Measurements from ENCODE around the gene RSL24D1. TPM values are rescaled to one million over a fixed set of nuclear protein-coding genes. Genes with fewer than 3 reads are reported as not detected.

The RSL24D1 gene
- total RNA-seq, 2 donors from 2014 or later = 13.5 to 46.7 TPM

GRCh38 chr15:55230051-55230670 lies 33.4 kb upstream of the RSL24D1 start:
- Histone ChIP-seq H3K4me3 (no peak overlapping the region), H3K4me1 (peaks cover 15% of the 10 kb centered on the region), H3K36me3 (replicated peaks in 1 of 2; ENCODE audit: insufficient read depth in 1 of 2, low read depth in 2 of 2) (peaks cover 0 to 3% of the 10 kb centered on the region in 2 donors), H3K9me3 (no peaks in the 10 kb centered on the region), H3K27me3 (no peaks in the 10 kb centered on the region), H3K27ac (no peak overlapping the region)
- DNase-seq = no peak
- ATAC-seq = no peak
- TF ChIP-seq POLR2A (IDR thresholded peaks at IDR 0.05) (no peak), CTCF (IDR thresholded peaks at IDR 0.05) (no peak)
- intact Hi-C loops (cut with DNase I) = no loop called here
- WGBS, 2 donors = 53 to 56% methylated on average over 3 of the region's 3 CpGs

GRCh38 chr15:55226127-55226526 lies 29.4 kb upstream of the RSL24D1 start:
- Histone ChIP-seq H3K36me3 (replicated peaks in 1 of 2; ENCODE audit: insufficient read depth in 1 of 2, low read depth in 2 of 2) (peaks cover 0 to 3% of the 10 kb centered on the region in 2 donors), H3K9me3 (no peaks in the 10 kb centered on the region), H3K4me3 (no peak overlapping the region), H3K27ac (no peak overlapping the region), H3K27me3 (no peaks in the 10 kb centered on the region), H3K4me1 (peaks cover 5% of the 10 kb centered on the region)
- DNase-seq = no peak
- intact Hi-C loops (cut with DNase I) = no loop called here
- TF ChIP-seq POLR2A (IDR thresholded peaks at IDR 0.05) = no peak
- no peak for TF ChIP-seq CTCF (IDR thresholded peaks at IDR 0.05)
- WGBS, 2 donors = 92 to 94% methylated on average over 2 of the region's 2 CpGs
- no peak for ATAC-seq

GRCh38 chr15:55224892-55225291 lies 28.2 kb upstream of the RSL24D1 start:
- no peaks in the 10 kb centered on the region for H3K9me3 ChIP-seq
- intact Hi-C loops (cut with DNase I) = no loop called here
- no peak overlapping the region for H3K27ac ChIP-seq
- peaks cover 8% of the 10 kb centered on the region for H3K4me1 ChIP-seq
- DNase-seq (no peak), ATAC-seq (no peak)
- peaks cover 0 to 1% of the 10 kb centered on the region in 2 donors for H3K36me3 ChIP-seq (replicated peaks in 1 of 2; ENCODE audit: insufficient read depth in 1 of 2, low read depth in 2 of 2)
- no peaks in the 10 kb centered on the region for H3K27me3 ChIP-seq
- no peak for TF ChIP-seq CTCF (IDR thresholded peaks at IDR 0.05)
- no peak for TF ChIP-seq POLR2A (IDR thresholded peaks at IDR 0.05)
- H3K4me3 ChIP-seq = no peak overlapping the region

- no peaks in the 10 kb centered on the region for H3K27me3 ChIP-seq
- no peak for DNase-seq
- peaks cover 8% of the 10 kb centered on the region for H3K4me1 ChIP-seq
- ATAC-seq = no peak
- H3K4me3 ChIP-seq = no peak overlapping the region
- intact Hi-C loops (cut with DNase I) = no loop called here
- peaks cover 0 to 3% of the 10 kb centered on the region in 2 donors for H3K36me3 ChIP-seq (replicated peaks in 1 of 2; ENCODE audit: insufficient read depth in 1 of 2, low read depth in 2 of 2)
- no peaks in the 10 kb centered on the region for H3K9me3 ChIP-seq
- H3K27ac ChIP-seq = no peak overlapping the region
- TF ChIP-seq CTCF (IDR thresholded peaks at IDR 0.05) (no peak), POLR2A (IDR thresholded peaks at IDR 0.05) (no peak)
Measured at GRCh38 chr15:55222588-55222987, 25.8 kb upstream of the RSL24D1 start.
